SU-DHL-6 (cell line): ENCODE data around the gene ZP1.

Experiments
- CTCF ChIP-seq: fragments of 200-600 bp; sonication (generic); IDR thresholded peaks from one replicate; pipeline ENCODE4 v1.5.1; 2017; ENCODE audit warnings: antibody characterized with exemption, mild to moderate bottlenecking, low read length, moderate library complexity; ENCODE audit not compliant: insufficient read depth, poor library complexity, severe bottlenecking
- EZH2phosphoT487 ChIP-seq: fragments of 200-600 bp; sonication (generic), shearing (Covaris generic); conservative IDR thresholded peaks from 2 replicates; pipeline ENCODE4 v1.6.1; 2018; ENCODE audit warnings: mild to moderate bottlenecking, antibody characterized with exemption, low read length, moderate library complexity, mixed read lengths

- no peak for TF ChIP-seq CTCF
- no peak for TF ChIP-seq EZH2phosphoT487
These were observed 29.2 kb upstream of the ZP1 start for GRCh38 chr11:60838132-60838531.
